ENCODE results near the gene ABI1.

Gene ABI1

GRCh38 chr10:26729395-26729794, 131.4 kb downstream of the ABI1 start:
- no peak overlapping the region for H3K9ac ChIP-seq (ENCODE audit: low read depth, low read length)
- no peaks in the 10 kb centered on the region for H3K27me3 ChIP-seq (ENCODE audit: insufficient read depth, low read length, poor library complexity)
- H3K27ac ChIP-seq (ENCODE audit: low read length) = no peak overlapping the region
- no peak overlapping the region for H2AFZ ChIP-seq (ENCODE audit: low read depth, low read length)
- H3K79me2 ChIP-seq (ENCODE audit: insufficient read depth, low read length) = no peaks in the 10 kb centered on the region; the same call in 1 of the 2 replicates
- ATAC-seq (ENCODE audit: insufficient read depth, low read depth) (no peak), DNase-seq (no peak)
- no peaks in the 10 kb centered on the region for H3K4me1 ChIP-seq (ENCODE audit: insufficient read depth, low read length)
- TF ChIP-seq, protein P1, sequence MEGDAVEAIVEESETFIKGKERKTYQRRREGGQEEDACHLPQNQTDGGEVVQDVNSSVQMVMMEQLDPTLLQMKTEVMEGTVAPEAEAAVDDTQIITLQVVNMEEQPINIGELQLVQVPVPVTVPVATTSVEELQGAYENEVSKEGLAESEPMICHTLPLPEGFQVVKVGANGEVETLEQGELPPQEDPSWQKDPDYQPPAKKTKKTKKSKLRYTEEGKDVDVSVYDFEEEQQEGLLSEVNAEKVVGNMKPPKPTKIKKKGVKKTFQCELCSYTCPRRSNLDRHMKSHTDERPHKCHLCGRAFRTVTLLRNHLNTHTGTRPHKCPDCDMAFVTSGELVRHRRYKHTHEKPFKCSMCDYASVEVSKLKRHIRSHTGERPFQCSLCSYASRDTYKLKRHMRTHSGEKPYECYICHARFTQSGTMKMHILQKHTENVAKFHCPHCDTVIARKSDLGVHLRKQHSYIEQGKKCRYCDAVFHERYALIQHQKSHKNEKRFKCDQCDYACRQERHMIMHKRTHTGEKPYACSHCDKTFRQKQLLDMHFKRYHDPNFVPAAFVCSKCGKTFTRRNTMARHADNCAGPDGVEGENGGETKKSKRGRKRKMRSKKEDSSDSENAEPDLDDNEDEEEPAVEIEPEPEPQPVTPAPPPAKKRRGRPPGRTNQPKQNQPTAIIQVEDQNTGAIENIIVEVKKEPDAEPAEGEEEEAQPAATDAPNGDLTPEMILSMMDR (IDR thresholded peaks at IDR 0.05; ENCODE audit: borderline replicate concordance, extremely low read depth, low read length, poor library complexity, severe bottlenecking) = no peak
- no peak for TF ChIP-seq EZH2 (IDR thresholded peaks at IDR 0.05; ENCODE audit: borderline replicate concordance, low read depth, low read length, severe bottlenecking)
- H3K36me3 ChIP-seq (ENCODE audit: insufficient read depth, low read length) = peaks cover 85% of the 10 kb centered on the region
- H3K4me2 ChIP-seq (ENCODE audit: insufficient read depth, low read length) = no peak overlapping the region
- no peak overlapping the region for H3K4me3 ChIP-seq (ENCODE audit: low read depth in 1 of 2, low read length in 2 of 2)
- no peaks in the 10 kb centered on the region for H3K9me3 ChIP-seq (ENCODE audit: insufficient read depth, low read length, severe bottlenecking)
- H4K20me1 ChIP-seq (ENCODE audit: insufficient read depth, low read length) = no peaks in the 10 kb centered on the region

GRCh38 chr10:26728957-26729356, 131.8 kb downstream of the ABI1 start:
- Histone ChIP-seq H3K9me3 (ENCODE audit: insufficient read depth, low read length, severe bottlenecking) (no peaks in the 10 kb centered on the region), H3K27ac (ENCODE audit: low read length) (no peak overlapping the region), H4K20me1 (ENCODE audit: insufficient read depth, low read length) (no peaks in the 10 kb centered on the region), H3K4me3 (ENCODE audit: low read depth in 1 of 2, low read length in 2 of 2) (no peak overlapping the region), H3K4me1 (ENCODE audit: insufficient read depth, low read length) (no peaks in the 10 kb centered on the region), H3K27me3 (ENCODE audit: insufficient read depth, low read length, poor library complexity) (no peaks in the 10 kb centered on the region), H3K79me2 (ENCODE audit: insufficient read depth, low read length) (no peaks in the 10 kb centered on the region; the same call in 1 of the 2 replicates), H3K4me2 (ENCODE audit: insufficient read depth, low read length) (no peak overlapping the region), H2AFZ (ENCODE audit: low read depth, low read length) (no peak overlapping the region), H3K36me3 (ENCODE audit: insufficient read depth, low read length) (peaks cover 86% of the 10 kb centered on the region), H3K9ac (ENCODE audit: low read depth, low read length) (no peak overlapping the region)
- TF ChIP-seq, protein P1 (IDR thresholded peaks at IDR 0.05; ENCODE audit: borderline replicate concordance, extremely low read depth, low read length, poor library complexity, severe bottlenecking) = no peak
- TF ChIP-seq EZH2 (IDR thresholded peaks at IDR 0.05; ENCODE audit: borderline replicate concordance, low read depth, low read length, severe bottlenecking) = no peak
- DNase-seq = no peak
- ATAC-seq (ENCODE audit: insufficient read depth, low read depth) = no peak

GRCh38 chr10:26727005-26727404, 133.8 kb downstream of the ABI1 start:
- Histone ChIP-seq H3K36me3 (ENCODE audit: insufficient read depth, low read length) (peaks cover 86% of the 10 kb centered on the region), H4K20me1 (ENCODE audit: insufficient read depth, low read length) (0 out of 2 replicates have a peak, but pooled peaks cover 4% of the 10 kb centered on the region)
- TF ChIP-seq EZH2 (IDR thresholded peaks at IDR 0.05; ENCODE audit: borderline replicate concordance, low read depth, low read length, severe bottlenecking) = no peak
- TF ChIP-seq, protein P1 (IDR thresholded peaks at IDR 0.05; ENCODE audit: borderline replicate concordance, extremely low read depth, low read length, poor library complexity, severe bottlenecking) = no peak

More at GRCh38 chr10:26727005-26727404, 133.8 kb downstream of the ABI1 start:
- H3K27ac ChIP-seq (ENCODE audit: low read length) = no peak overlapping the region
- H3K4me1 ChIP-seq (ENCODE audit: insufficient read depth, low read length) = no peaks in the 10 kb centered on the region
- no peaks in the 10 kb centered on the region; the same call in 1 of the 2 replicates for H3K79me2 ChIP-seq (ENCODE audit: insufficient read depth, low read length)
- H3K4me2 ChIP-seq (ENCODE audit: insufficient read depth, low read length) = no peak overlapping the region
- no peak overlapping the region for H3K4me3 ChIP-seq (ENCODE audit: low read depth in 1 of 2, low read length in 2 of 2)
- H3K9me3 ChIP-seq (ENCODE audit: insufficient read depth, low read length, severe bottlenecking) = no peaks in the 10 kb centered on the region
- H3K27me3 ChIP-seq (ENCODE audit: insufficient read depth, low read length, poor library complexity) = no peaks in the 10 kb centered on the region
- DNase-seq = no peak
- no peak for ATAC-seq (ENCODE audit: insufficient read depth, low read depth)
- H3K9ac ChIP-seq (ENCODE audit: low read depth, low read length) = no peak overlapping the region
- no peak overlapping the region for H2AFZ ChIP-seq (ENCODE audit: low read depth, low read length)

All from DND-41 (cell line).